GM19397 (cell line): ENCODE data around the gene CHI3L1.

Experiments
- ATAC-seq: cut with Tn5 transposase; IDR thresholded peaks from one replicate; pipeline ENCODE4 v1.9.1; 2021; ENCODE audit warnings: mild to moderate bottlenecking, moderate library complexity; ENCODE audit not compliant: unreplicated experiment

The CHI3L1 gene

GRCh38 chr1:203206129-203206687 lies 19.7 kb upstream of the CHI3L1 start:
- no peak for ATAC-seq

GRCh38 chr1:203204756-203205155 lies 18.3 kb upstream of the CHI3L1 start:
- ATAC-seq: no peak

DNA sequence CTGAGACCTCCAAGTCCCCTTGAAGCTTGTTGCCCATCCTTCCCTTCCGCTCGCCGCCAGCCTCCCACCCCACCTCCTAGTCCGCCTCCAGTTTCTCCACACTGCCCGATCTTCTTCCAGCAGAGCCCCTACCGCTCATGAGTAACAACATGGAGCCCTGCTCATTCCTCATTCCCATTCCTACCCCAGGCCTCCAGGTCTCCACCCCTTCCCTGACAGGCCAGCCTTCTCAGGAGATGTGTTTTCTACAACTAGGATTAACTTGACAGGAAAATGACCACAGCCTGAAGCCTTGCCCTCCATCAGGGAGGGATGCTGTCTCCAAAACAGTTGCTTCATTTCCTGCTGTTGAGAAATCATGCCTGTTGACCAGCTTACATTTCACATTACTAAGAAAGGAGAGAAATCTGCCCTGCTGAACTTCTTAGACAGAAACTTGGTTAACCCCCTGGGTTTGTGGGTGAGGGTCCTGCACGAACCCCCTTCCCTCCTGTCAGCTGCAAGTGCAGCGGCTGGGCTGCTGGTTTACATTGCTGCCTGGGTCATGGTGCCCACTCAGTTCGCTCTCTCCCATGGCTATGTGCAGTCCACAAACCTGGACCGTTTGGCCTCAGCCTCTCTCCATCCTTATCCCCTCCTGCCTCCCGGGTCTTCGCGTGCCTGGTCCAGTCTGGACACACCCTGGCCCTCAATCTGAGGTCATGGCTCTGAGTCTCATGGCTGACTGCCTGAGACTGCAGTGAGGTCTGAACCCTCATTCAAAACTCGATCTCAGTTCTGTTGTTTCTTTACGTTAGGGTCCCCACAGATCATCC lies 16.1 kb upstream of the CHI3L1 start:
- ATAC-seq: no peak

GRCh38 chr1:203201516-203202205 lies 15.2 kb upstream of the CHI3L1 start:
- ATAC-seq: no peak

DNA sequence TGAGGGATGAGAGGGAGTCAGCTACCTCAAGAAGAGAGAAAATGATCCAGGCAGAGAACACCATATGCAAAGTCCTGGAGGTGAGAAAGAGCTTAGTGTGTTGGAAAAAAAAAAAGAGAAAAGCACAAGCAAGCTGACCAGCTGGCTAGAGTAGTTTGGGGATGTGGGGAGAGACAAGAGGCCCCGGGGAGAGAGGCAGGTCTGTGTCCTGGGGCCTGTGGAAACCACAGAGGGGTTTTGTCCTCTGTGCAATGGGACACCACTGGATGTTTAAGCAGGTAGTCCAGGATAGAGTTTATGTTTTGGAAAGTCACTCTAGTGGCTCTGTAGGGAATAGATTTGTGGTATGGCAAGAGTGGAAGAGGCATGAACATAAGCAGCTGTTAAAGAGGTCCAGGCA lies 14.4 kb upstream of the CHI3L1 start:
- ATAC-seq: no peak

- no peak for ATAC-seq
Observed at GRCh38 chr1:203199816-203200571, 13.5 kb upstream of the CHI3L1 start.

GRCh38 chr1:203199481-203199815 lies 12.9 kb upstream of the CHI3L1 start:
- no peak for ATAC-seq

- ATAC-seq: no peak
Observed at GRCh38 chr1:203199002-203199401, 12.5 kb upstream of the CHI3L1 start.

DNA sequence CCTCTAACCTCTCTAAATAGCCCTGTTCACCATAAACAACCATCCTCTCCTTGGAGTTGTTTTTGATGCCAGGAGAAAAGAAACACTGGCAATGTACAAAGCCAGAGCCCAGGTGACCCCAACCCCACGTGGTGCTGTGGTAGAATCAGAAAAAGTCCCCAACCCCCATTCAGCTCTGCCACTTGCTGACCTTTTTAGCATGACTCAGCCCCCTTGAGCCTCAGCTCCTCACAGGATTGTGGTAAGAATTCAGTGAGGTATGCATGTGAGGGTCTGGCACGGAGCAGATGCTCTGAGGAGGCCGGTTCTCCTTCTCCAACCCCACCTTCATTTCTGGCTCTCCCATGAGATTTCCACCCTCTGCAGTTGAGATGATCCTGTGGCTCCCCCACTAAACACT lies 11.1 kb upstream of the CHI3L1 start:
- ATAC-seq: no peak

- ATAC-seq: no peak
Observed at GRCh38 chr1:203196371-203196770, 9.9 kb upstream of the CHI3L1 start.

- ATAC-seq: no peak
Observed at GRCh38 chr1:203190949-203191348, 4.4 kb upstream of the CHI3L1 start.

DNA sequence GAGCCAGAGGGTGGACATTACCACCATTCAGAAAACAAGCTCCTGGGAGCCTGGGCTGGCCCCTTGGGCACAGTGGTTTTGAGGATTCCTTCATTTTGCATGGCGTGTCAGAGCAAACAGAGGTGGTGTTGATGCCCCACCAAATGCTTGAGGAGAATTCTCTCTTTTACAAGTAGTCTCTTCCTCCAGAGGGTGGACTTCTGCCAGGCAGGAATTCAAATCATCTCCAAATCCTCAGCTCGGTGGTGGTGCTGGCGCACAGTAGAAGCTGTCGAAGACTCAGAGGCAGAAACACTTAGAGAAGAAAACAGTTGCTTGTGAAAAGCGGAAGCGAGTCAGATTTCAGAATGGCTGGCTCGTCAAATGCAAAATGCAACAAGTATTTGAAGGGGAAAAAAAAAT lies 3.4 kb upstream of the CHI3L1 start:
- no peak for ATAC-seq

DNA sequence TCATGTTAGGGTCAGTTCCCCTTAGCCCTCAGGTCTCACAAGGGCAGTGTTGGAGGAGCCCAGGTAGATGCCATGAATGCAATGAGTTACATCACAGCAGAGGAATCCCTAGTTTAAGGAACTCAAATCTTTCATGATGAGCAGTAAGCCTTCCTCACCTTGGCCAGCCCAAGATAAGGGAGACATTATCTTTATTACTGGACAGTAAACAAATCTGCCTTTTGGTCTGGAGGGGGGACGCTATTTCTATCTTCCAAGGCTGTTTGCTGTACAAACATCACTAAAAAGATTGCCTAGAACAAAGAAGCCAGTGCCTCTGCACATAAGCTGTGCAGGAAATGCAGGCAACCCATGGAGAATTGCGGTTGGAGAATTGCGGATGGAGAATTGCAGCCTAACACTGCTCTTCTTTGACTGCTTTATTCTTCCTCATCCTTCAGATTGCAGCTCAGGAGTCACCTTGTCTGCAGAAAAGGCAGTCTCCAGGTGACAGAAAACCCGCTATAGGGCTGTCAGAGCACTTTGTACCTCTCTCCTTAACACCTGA lies 2.3 kb upstream of the CHI3L1 start:
- no peak for ATAC-seq

DNA sequence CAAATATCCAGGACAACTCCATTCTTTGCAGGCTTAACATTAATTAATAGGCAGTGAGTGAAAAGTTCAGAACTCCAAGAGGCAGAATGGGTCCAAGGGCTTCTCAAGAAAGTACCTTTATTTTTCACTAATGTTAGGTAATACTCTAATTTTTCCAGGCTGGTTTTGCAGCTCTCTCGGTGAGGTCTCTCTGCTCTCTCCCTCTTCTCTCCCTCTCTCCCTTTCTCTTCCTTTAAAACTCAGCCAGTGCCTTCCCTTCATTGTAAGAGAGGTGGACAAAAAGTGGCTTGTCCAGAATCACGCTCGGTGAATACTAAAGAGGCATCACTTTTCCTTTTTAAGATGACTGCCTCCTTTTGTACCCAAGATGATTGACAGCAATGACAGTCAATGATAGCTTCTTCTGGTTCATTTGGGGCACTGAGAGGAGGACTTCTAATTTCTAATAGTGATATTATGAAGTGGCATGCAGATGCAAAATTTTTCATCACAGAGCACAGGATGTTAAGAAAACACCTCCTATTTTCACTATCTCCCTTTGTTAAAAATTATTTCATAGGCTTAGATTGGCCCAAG lies 1.3 kb upstream of the CHI3L1 start:
- ATAC-seq: no peak

DNA sequence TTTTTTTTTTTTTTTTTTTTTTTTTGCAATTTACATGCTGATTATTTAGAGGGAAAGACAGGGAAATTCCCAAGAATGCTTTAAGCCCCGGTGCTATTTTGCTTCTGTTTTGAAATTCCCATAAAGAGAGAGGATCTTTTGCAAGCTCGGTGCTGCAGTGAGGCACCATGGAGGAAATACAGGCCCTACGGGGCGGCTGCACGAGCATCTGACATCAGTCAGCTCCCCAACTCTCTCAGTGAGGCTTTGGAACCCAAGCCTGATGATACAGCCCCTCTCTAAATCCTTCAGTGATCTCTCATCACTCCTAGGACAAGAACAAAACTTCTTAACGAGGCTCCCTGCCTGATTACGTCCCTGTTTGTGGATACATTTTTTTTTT lies 791 bp upstream of the CHI3L1 start:
- ATAC-seq: no peak

DNA sequence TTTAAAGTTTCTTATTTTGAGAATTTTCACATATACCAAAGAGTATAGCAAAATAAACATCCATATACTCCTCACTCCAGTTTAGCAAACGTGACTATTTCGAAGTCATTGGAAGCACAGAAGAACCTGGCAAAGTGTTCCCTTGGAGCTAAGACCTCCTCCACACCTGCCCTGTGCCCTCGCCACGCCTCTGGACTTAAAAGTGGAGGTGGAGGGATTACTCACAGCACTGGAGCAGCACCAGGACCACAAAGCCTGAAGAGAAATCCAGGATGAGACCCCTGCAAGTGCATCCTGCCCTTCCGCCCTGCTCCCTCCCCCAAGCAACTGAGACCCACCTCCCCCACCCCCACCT lies 436 bp downstream of the CHI3L1 start:
- no peak for ATAC-seq

DNA sequence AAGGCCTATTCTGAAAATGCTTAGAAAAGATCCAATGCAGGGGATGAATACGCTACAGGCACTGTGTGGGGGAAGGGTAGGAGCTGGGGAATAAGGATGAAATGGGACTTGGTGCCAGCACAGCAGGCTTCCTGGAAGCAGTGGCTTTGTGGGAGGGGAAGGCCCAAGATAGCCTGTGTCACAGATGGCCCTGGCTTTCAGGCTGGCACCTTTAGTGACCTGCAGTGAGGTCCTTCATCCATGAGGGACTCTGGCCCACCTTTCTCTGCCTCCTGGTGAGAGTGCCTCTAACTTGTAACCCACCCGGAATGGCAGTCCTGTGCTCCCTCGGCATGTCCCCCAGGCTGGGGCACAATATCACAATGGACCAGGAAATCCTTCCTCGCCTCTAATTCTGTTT lies 919 bp downstream of the CHI3L1 start:
- no peak for ATAC-seq

- ATAC-seq: no peak
Observed at GRCh38 chr1:203185061-203185461, 1.4 kb downstream of the CHI3L1 start.

DNA sequence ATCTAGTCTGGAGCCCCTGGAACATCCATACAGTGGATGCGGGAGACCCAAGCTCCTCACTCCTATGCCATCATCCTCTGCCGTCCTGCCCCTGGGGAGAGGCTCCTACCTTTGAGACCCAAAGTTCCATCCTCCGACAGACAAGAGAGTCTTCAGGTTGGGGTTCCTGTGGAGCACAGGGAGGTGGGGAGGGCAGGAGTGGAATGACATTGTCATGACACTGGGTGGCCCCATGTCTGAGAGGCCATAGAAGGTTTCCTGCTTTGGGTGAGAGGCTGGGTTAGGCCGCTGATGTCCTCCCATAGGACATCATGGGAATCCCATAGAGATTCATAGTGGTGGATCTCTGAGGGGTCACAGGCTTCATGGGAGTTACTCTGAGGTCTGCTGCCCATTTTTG lies 2.0 kb downstream of the CHI3L1 start:
- no peak for ATAC-seq

DNA sequence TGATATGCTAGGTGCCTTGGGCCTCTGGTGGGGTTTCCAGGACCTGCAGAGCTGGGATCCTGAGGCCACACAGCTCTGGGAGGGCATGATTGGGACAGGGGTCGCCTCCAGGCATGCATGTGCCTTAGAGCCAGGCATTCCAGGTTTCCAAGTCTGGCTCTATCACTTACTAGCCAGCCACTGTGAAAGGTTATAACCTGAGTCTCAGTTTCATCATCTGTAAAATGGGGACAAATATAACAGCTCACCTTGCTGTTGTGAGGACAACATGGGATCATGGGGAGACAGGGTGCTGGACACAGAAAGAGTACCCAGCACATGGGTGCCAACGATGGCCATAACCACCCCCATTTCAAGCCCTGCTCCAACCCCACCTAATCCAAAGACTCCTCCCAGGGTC lies 2.7 kb downstream of the CHI3L1 start:
- no peak for ATAC-seq

- no peak for ATAC-seq
Observed at GRCh38 chr1:203182387-203182953, 4.0 kb downstream of the CHI3L1 start.
